ENCODE data around the gene C4orf50. TPM values are rescaled to one million over a fixed set of nuclear protein-coding genes. Genes with fewer than 3 reads are reported as not detected.

Gene C4orf50
- total and polyA plus RNA-seq, 2 of the 8 experiments (the other 6 are each of a cell fraction or from before 2014, with no cell fraction given) = 0.08 to 0.22 TPM

DNA sequence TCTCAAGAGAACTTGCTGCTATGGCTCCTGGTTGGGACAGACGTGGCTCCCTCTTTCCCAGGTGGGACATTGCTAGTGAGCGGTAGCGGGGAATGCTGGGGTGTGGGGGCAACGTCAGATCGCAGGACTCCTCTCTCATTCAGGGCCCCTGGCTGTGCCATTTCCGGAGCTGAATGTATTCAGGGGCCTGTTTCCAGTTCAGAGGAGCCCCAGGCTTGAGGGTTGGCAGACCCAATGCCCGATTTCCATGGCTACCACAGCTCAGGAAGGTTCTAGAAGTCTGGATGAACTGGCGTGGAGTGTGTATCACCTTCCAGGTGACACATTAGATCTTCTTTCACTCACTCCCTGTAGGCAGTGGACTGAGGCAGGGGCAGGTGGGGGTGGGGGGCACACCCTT, 99.2 kb downstream of the C4orf50 start (continued):
- no peak for TF ChIP-seq EP300 (IDR thresholded peaks at IDR 0.05; ENCODE audit: borderline replicate concordance in 1 of 2, low read depth in 2 of 2, low read length in 2 of 2)
- no peak for TF ChIP-seq RXRA (IDR thresholded peaks at IDR 0.05; ENCODE audit: insufficient read depth, low read depth, low read length)
- no peak for TF ChIP-seq ZNF274 (IDR thresholded peaks at IDR 0.05; ENCODE audit: borderline replicate concordance, extremely low read depth, low read length)

Measured in H1 (cell line).